T-helper 2 cell (primary cell): ENCODE data around the gene DNAJC1.
A peak's percentile ranks its signal among the peaks of the same experiment; 100 is the strongest.
"Not testable (repeated sequence)": the region's sequence is repeated elsewhere in the genome, so short reads cannot be mapped to it uniquely, and the experiment has no call there.

ENCODE experiments used
- DNase-seq, 5 experiments: peaks; one replicate each; pipeline versions ENCODE4 v3.0.0 to v3.0.0-alpha.2; 2012 to 2022
- total RNA-seq, 2 donors: gene quantifications; one replicate each; lab custom pipeline; 2026; lab: John Stamatoyannopoulos, UW

The DNAJC1 gene
- 16.4 to 21.8 reads per million in 2 donors for total RNA-seq

GRCh38 chr10:22003177-22003963 is at the start of gene DNAJC1:
Gene DNAJC1 (minus strand): TSS chr10:22003730. CDS start chr10:22003434, 296 bp downstream.
- DNase-seq = peak; percentile 96 to 99 (median 96)

GRCh38 chr10:22053048-22053447 is 49.5 kb upstream of the DNAJC1 start:
- no peak for DNase-seq

GRCh38 chr10:22049635-22050034 is 46.1 kb upstream of the DNAJC1 start:
- DNase-seq = no peak

- DNase-seq = no peak
Measured at GRCh38 chr10:22047812-22048211, 44.3 kb upstream of the DNAJC1 start.

- no peak for DNase-seq
Measured at GRCh38 chr10:22043327-22043633, 39.8 kb upstream of the DNAJC1 start.

- no peak for DNase-seq
Measured at GRCh38 chr10:22042557-22043326, 39.2 kb upstream of the DNAJC1 start.

- DNase-seq = no peak
Measured at GRCh38 chr10:22034333-22034732, 30.8 kb upstream of the DNAJC1 start.

- DNase-seq = not testable (repeated sequence)
Measured at GRCh38 chr10:22032268-22032667, 28.7 kb upstream of the DNAJC1 start.

- DNase-seq = no peak
Measured at GRCh38 chr10:22030421-22030820, 26.9 kb upstream of the DNAJC1 start.

- DNase-seq = peak in 1 of 5 experiments; percentile 68
Measured at GRCh38 chr10:22029445-22030236, 26.1 kb upstream of the DNAJC1 start.

- no peak for DNase-seq
Measured at GRCh38 chr10:22027364-22028238, 24.1 kb upstream of the DNAJC1 start.

GRCh38 chr10:22026287-22026686 is 22.8 kb upstream of the DNAJC1 start:
- no peak for DNase-seq

- no peak for DNase-seq
Measured at GRCh38 chr10:22023508-22023907, 20.0 kb upstream of the DNAJC1 start.

- peak; percentile 9 to 78 (median 26) for DNase-seq
Measured at GRCh38 chr10:22022257-22023032, 18.9 kb upstream of the DNAJC1 start.

GRCh38 chr10:22021144-22021543 is 17.6 kb upstream of the DNAJC1 start:
- not testable (repeated sequence) for DNase-seq

GRCh38 chr10:22017283-22018020 is 13.9 kb upstream of the DNAJC1 start:
- DNase-seq = no peak

GRCh38 chr10:22016046-22016705 is 12.6 kb upstream of the DNAJC1 start:
- DNase-seq = no peak

GRCh38 chr10:22010973-22011408 is 7.5 kb upstream of the DNAJC1 start:
- DNase-seq = peak in 2 of 5 experiments; percentile 12 to 13

GRCh38 chr10:22010539-22010938 is 7.0 kb upstream of the DNAJC1 start:
- DNase-seq = no peak

- no peak for DNase-seq
Measured at GRCh38 chr10:22006379-22006884, 2.9 kb upstream of the DNAJC1 start.
